ENCODE results near the gene DMXL1.

Gene DMXL1

DNA sequence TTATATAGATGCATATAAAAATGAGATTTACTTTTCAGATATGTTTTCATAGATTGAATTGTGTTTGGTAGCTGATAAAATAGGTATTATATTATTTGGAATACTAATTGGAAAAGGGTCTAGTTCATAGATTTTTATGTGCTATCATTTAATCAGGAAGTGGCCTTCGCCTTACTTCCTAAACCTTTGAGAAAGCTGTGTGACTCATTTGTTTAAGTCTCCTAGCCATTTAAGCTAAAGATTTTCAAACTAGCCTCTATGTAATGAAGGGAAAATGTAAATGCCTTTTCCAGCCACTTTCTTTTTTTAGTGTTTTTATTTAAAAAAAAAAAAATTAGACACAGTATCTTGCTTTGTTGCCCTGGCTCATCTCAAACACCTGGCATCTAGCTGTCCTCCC, 97.5 kb downstream of the DMXL1 start:
- Histone ChIP-seq H3K4me1 (ENCODE audit: low read length) (no peaks in the 10 kb centered on the region), H3K36me3 (replicated peaks; ENCODE audit: low read depth, low read length) (peaks cover 16% of the 10 kb centered on the region), H3K79me2 (ENCODE audit: low read length) (no peaks in the 10 kb centered on the region), H2AFZ (ENCODE audit: low read depth, low read length) (no peak overlapping the region), H4K20me1 (ENCODE audit: insufficient read depth, low read length) (no peaks in the 10 kb centered on the region), H3K27ac (ENCODE audit: low read length) (no peak overlapping the region), H3K9me3 (ENCODE audit: insufficient read depth, low read length) (no peaks in the 10 kb centered on the region), H3K9ac (ENCODE audit: low read length) (no peak overlapping the region), H3K4me2 (ENCODE audit: low read length) (no peak overlapping the region), H3K27me3 (ENCODE audit: low read depth, low read length) (no peaks in the 10 kb centered on the region), H3K4me3 (ENCODE audit: low read length) (no peak overlapping the region)
- TF ChIP-seq, protein P1, sequence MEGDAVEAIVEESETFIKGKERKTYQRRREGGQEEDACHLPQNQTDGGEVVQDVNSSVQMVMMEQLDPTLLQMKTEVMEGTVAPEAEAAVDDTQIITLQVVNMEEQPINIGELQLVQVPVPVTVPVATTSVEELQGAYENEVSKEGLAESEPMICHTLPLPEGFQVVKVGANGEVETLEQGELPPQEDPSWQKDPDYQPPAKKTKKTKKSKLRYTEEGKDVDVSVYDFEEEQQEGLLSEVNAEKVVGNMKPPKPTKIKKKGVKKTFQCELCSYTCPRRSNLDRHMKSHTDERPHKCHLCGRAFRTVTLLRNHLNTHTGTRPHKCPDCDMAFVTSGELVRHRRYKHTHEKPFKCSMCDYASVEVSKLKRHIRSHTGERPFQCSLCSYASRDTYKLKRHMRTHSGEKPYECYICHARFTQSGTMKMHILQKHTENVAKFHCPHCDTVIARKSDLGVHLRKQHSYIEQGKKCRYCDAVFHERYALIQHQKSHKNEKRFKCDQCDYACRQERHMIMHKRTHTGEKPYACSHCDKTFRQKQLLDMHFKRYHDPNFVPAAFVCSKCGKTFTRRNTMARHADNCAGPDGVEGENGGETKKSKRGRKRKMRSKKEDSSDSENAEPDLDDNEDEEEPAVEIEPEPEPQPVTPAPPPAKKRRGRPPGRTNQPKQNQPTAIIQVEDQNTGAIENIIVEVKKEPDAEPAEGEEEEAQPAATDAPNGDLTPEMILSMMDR (IDR thresholded peaks at IDR 0.05; ENCODE audit: low read depth, low read length): no peak
- TF ChIP-seq EZH2phosphoT487 (IDR thresholded peaks at IDR 0.05; ENCODE audit: low read depth): no peak

DNA sequence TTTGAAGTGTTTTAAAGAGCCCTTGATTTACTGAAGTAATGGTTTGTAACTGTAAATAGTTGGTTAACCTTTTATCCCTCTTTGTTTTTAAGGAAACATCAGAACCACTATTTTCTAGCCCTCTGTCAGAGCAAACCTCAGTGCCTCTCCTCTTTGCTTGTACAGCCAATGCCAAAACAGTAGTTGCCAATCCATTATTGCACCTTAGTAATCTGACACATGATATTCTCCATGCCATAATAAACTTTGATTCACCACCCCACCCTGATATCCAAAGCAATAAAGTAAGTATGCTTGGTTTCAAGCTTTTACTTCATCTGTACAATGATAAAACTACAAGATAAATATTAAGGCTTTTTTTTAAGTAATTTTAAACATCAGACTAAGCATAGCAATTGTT, 100.8 kb downstream of the DMXL1 start:
- H4K20me1 ChIP-seq (ENCODE audit: insufficient read depth, low read length): no peaks in the 10 kb centered on the region
- H3K4me3 ChIP-seq (ENCODE audit: low read length): no peak overlapping the region
- no peaks in the 10 kb centered on the region for H3K79me2 ChIP-seq (ENCODE audit: low read length)
- no peaks in the 10 kb centered on the region for H3K27me3 ChIP-seq (ENCODE audit: low read depth, low read length)
- H3K9ac ChIP-seq (ENCODE audit: low read length): no peak overlapping the region
- TF ChIP-seq EZH2phosphoT487 (IDR thresholded peaks at IDR 0.05; ENCODE audit: low read depth): no peak
- TF ChIP-seq, protein P1 (IDR thresholded peaks at IDR 0.05; ENCODE audit: low read depth, low read length): no peak
- no peak overlapping the region for H3K27ac ChIP-seq (ENCODE audit: low read length)
- peaks cover 7% of the 10 kb centered on the region for H3K36me3 ChIP-seq (replicated peaks; ENCODE audit: low read depth, low read length)
- no peaks in the 10 kb centered on the region for H3K4me1 ChIP-seq (ENCODE audit: low read length)
- no peak overlapping the region for H2AFZ ChIP-seq (ENCODE audit: low read depth, low read length)
- H3K4me2 ChIP-seq (ENCODE audit: low read length): no peak overlapping the region
- no peaks in the 10 kb centered on the region for H3K9me3 ChIP-seq (ENCODE audit: insufficient read depth, low read length)

DNA sequence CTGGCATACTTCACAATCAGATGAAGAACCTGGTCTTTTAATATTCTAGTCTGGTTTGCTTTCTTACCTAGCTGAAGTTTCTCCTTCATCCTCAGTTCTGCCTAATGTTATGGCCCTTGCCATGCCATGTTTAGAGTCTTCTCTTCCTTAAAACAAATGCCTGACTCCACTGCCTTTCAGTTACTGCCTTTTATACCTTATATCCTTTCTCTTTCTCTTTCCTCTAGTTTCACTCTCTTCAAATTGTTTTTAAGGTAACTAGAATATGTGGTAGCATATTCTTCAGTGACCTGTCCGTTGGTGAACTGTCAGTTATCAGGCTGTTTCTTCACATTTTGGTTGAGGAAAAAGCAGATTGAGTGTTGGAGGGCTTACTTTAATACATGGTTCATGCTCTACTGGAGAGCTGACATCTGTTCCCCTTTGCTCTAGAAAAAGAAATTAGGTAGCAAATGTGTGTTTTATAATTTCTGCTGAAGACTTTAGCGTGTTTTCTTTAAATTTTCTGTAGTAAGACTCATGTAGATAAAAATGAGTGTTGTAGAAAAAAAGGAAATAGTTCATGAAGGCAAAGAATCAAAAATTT, 103.8 kb downstream of the DMXL1 start:
- no peaks in the 10 kb centered on the region for H3K79me2 ChIP-seq (ENCODE audit: low read length)
- no peaks in the 10 kb centered on the region for H3K4me1 ChIP-seq (ENCODE audit: low read length)
- peaks cover 10% of the 10 kb centered on the region for H3K36me3 ChIP-seq (replicated peaks; ENCODE audit: low read depth, low read length)
- H3K27me3 ChIP-seq (ENCODE audit: low read depth, low read length): no peaks in the 10 kb centered on the region
- no peaks in the 10 kb centered on the region for H3K9me3 ChIP-seq (ENCODE audit: insufficient read depth, low read length)
- no peak overlapping the region for H3K4me2 ChIP-seq (ENCODE audit: low read length)
- no peak overlapping the region for H3K4me3 ChIP-seq (ENCODE audit: low read length)
- no peaks in the 10 kb centered on the region for H4K20me1 ChIP-seq (ENCODE audit: insufficient read depth, low read length)
- H3K9ac ChIP-seq (ENCODE audit: low read length): no peak overlapping the region
- H3K27ac ChIP-seq (ENCODE audit: low read length): no peak overlapping the region
- TF ChIP-seq EZH2phosphoT487 (IDR thresholded peaks at IDR 0.05; ENCODE audit: low read depth): no peak
- TF ChIP-seq, protein P1 (IDR thresholded peaks at IDR 0.05; ENCODE audit: low read depth, low read length): no peak
- no peak overlapping the region for H2AFZ ChIP-seq (ENCODE audit: low read depth, low read length)

DNA sequence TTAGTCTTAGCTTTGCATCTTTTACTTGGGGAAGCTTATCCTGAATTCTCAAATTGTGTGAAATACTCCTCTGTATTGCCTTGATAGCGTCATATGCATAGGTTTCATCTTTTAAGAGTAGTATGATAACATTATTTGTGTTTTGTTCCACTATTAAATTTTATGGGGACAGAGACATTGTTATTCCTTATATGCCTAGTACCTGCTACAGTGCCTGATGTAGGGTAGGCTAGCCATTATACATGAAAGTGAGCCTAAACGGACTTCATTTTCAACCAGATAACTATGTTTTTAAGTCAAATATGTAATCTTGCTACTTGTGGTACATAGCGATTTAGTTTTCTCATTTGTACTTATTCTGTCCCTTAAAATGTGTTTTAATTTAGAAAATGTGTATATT, 105.9 kb downstream of the DMXL1 start:
- H4K20me1 ChIP-seq (ENCODE audit: insufficient read depth, low read length): no peaks in the 10 kb centered on the region
- H3K79me2 ChIP-seq (ENCODE audit: low read length): no peaks in the 10 kb centered on the region
- H3K27me3 ChIP-seq (ENCODE audit: low read depth, low read length): no peaks in the 10 kb centered on the region
- no peak overlapping the region for H2AFZ ChIP-seq (ENCODE audit: low read depth, low read length)
- H3K4me1 ChIP-seq (ENCODE audit: low read length): no peaks in the 10 kb centered on the region
- H3K4me3 ChIP-seq (ENCODE audit: low read length): no peak overlapping the region
- no peak for TF ChIP-seq EZH2phosphoT487 (IDR thresholded peaks at IDR 0.05; ENCODE audit: low read depth)
- TF ChIP-seq, protein P1 (IDR thresholded peaks at IDR 0.05; ENCODE audit: low read depth, low read length): no peak
- H3K27ac ChIP-seq (ENCODE audit: low read length): no peak overlapping the region
- H3K9ac ChIP-seq (ENCODE audit: low read length): no peak overlapping the region
- H3K36me3 ChIP-seq (replicated peaks; ENCODE audit: low read depth, low read length): peaks cover 3% of the 10 kb centered on the region
- no peaks in the 10 kb centered on the region for H3K9me3 ChIP-seq (ENCODE audit: insufficient read depth, low read length)
- no peak overlapping the region for H3K4me2 ChIP-seq (ENCODE audit: low read length)

All from OCI-LY3 (cell line).